Esophagus muscularis mucosa (tissue), 4 donors: ENCODE measurements around the gene EEPD1. TPM values are rescaled to one million over a fixed set of nuclear protein-coding genes. Genes with fewer than 3 reads are reported as not detected.

Experiments used
- DNase-seq: peaks from one replicate; pipeline ENCODE4 v3.0.0-alpha.2; 2017; ENCODE audit errors: extremely low spot score
- H3K27ac ChIP-seq, 4 donors: fragments of 200-600 bp; sonication (generic); replicated peaks in 1 of 4; 1 replicate in 3 of 4; 2 replicates in 1 of 4; pipeline ENCODE4 v1.5.1; 2016 to 2019; ENCODE audit warnings: mild to moderate bottlenecking in 1 of 4
- H3K27me3 ChIP-seq, 4 donors: fragments of 200-600 bp; sonication (generic); one replicate each; pipeline versions ENCODE4 v1.5.1 to v1.6.0; 2016 to 2019
- H3K36me3 ChIP-seq, 4 donors: fragments of 200-600 bp; sonication (generic); one replicate each; pipeline ENCODE4 v1.5.1; 2016 to 2019
- H3K4me1 ChIP-seq, 4 donors: fragments of 200-600 bp; sonication (generic); one replicate each; pipeline ENCODE4 v1.5.1; 2016 to 2019
- H3K4me3 ChIP-seq, 4 donors: fragments of 200-600 bp; sonication (generic); 1 replicate in 2 of 4; 2 replicates in 2 of 4; pipeline ENCODE4 v1.5.1; 2016 to 2019; ENCODE audit warnings: mild to moderate bottlenecking in 4 of 4, moderate library complexity in 1 of 4
- H3K9me3 ChIP-seq, 4 donors: fragments of 200-600 bp; sonication (generic); 1 replicate in 3 of 4; 2 replicates in 1 of 4; pipeline ENCODE4 v1.5.1; 2016 to 2019
- EP300 ChIP-seq: sonication (generic); formaldehyde crosslinking; IDR thresholded peaks from one replicate; pipeline ENCODE4 v1.6.1; 2017; ENCODE audit warnings: antibody characterized with exemption
- POLR2A ChIP-seq: fragments of 450-650 bp; IDR thresholded peaks from one replicate; pipeline ENCODE4 v1.6.1; 2017; ENCODE audit warnings: antibody characterized with exemption, moderate library complexity, mild to moderate bottlenecking, low read depth
- POLR2AphosphoS5 ChIP-seq, 2 donors: sonication (generic); formaldehyde crosslinking; IDR thresholded peaks; one replicate each; pipeline ENCODE4 v1.6.1; 2017; ENCODE audit warnings: antibody characterized with exemption in 2 of 2
- WGBS: methylation state at CpG from one replicate; pipeline ENCODE4 v1.1.5; 2018; 5-methylcytosine and 5-hydroxymethylcytosine counted together
- intact Hi-C: fragments of 100-400 bp; cut with DNase I; formaldehyde crosslinking; loops from one replicate; pipeline ENCODE4 v1.15.1; 2023
- total RNA-seq, 4 donors: library from RNA; depleted of rRNA; stranded (reverse); fragments of >200 nt; gene quantifications; one replicate each; pipeline versions ENCODE4 v1.1.0 to v1.2.1, GENCODE V29; 2016
- TF ChIP-seq, protein P1 (sequence below), 3 experiments: fragments of 200-600 bp in 2 of 3; fragments of 450-650 bp in 1 of 3; sonication (generic) in 2 of 3; IDR thresholded peaks; one replicate each; pipeline ENCODE4 v1.5.1; 2017 to 2019; ENCODE audit warnings: antibody characterized with exemption in 3 of 3, mild to moderate bottlenecking in 2 of 3, moderate library complexity in 1 of 3

EEPD1 gene
- total RNA-seq, 4 donors from 2014 or later = 18.7 to 27.9 (median 26.6) TPM

DNA sequence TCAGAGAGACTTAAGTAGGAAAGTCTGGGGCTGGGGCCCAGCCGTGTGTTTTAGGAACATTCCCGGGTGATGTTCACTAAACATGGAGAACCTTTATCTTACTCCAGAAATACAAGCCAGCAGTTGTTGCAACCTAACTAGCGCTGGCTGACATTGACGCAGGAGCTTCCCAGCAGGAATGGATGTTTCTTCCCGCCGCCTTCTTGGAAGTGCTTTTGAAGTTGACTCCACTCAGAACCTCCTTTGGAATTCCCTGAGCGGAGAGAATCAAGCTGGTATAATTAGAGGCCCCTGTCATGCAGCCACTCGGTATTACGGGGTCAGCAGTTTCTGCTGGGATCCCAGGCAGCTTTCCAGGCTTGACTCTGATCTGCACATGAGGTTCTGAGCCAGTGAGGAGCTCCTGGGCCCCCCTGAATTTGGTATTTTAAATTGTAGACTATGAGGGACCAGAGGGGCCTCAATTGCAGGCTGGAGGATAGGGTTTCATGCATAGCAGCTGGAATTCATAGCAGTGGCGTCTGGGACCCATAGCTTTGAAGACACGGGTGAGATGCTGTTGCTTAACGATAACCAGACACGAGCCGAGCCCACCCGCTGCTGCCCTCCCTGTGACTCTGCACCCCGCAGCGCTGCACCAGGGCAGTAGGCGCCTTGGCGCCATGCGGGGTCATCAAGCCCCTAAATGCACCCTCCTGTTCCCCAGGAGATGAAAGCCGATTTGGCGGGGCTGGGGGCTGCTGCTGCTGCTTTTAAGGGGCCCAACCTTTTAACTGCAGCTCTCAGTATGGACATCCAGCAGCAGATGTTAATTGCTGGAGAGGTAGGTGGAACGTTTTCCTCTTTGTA is 61.8 kb downstream of the EEPD1 start:
- H3K4me1 ChIP-seq = peaks cover 37 to 74% (median 67%) of the 10 kb centered on the region in 4 donors
- intact Hi-C loops = no loop called here
- peak overlapping the region; percentile 53 to 78 (median 62) for H3K27ac ChIP-seq
- no peak overlapping the region for H3K4me3 ChIP-seq
- WGBS = 51% methylated on average over 15 of the region's 23 CpGs
- TF ChIP-seq POLR2A (no peak), EP300 (peak; percentile 73), POLR2AphosphoS5 (IDR thresholded peaks at IDR 0.05) (peak in 1 of 2 donors; percentile 66)
- TF ChIP-seq, protein P1, sequence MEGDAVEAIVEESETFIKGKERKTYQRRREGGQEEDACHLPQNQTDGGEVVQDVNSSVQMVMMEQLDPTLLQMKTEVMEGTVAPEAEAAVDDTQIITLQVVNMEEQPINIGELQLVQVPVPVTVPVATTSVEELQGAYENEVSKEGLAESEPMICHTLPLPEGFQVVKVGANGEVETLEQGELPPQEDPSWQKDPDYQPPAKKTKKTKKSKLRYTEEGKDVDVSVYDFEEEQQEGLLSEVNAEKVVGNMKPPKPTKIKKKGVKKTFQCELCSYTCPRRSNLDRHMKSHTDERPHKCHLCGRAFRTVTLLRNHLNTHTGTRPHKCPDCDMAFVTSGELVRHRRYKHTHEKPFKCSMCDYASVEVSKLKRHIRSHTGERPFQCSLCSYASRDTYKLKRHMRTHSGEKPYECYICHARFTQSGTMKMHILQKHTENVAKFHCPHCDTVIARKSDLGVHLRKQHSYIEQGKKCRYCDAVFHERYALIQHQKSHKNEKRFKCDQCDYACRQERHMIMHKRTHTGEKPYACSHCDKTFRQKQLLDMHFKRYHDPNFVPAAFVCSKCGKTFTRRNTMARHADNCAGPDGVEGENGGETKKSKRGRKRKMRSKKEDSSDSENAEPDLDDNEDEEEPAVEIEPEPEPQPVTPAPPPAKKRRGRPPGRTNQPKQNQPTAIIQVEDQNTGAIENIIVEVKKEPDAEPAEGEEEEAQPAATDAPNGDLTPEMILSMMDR (IDR thresholded peaks at IDR 0.05) = no peak
- no peaks in the 10 kb centered on the region for H3K36me3 ChIP-seq
- no peak for DNase-seq
- no peaks in the 10 kb centered on the region for H3K9me3 ChIP-seq
- no peaks in the 10 kb centered on the region for H3K27me3 ChIP-seq

DNA sequence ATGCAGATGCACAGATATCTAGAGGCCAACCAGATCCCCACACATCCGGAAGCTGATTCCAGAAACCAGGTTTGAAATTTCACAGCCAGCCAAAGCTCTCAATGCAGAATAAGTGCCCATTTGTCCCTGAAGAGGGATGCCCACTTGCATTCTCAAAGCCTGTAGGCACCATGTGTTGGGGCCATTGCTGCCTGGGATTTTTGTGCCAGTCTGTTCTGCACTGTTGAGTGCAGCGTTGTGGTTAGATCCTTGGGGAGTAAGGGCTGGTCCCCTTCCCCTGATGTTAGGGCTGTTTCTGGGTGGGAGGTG is 62.4 kb downstream of the EEPD1 start:
- TF ChIP-seq POLR2AphosphoS5 (IDR thresholded peaks at IDR 0.05) = no peak
- TF ChIP-seq POLR2A = no peak
- TF ChIP-seq EP300 = no peak
- TF ChIP-seq, protein P1 (IDR thresholded peaks at IDR 0.05) = no peak
- WGBS = 88% methylated on average over 2 of the region's 2 CpGs
- intact Hi-C loops = no loop called here
- H3K27ac ChIP-seq = peak overlapping the region; percentile 53 to 78 (median 62)
- no peak overlapping the region for H3K4me3 ChIP-seq
- no peaks in the 10 kb centered on the region for H3K27me3 ChIP-seq
- no peaks in the 10 kb centered on the region for H3K36me3 ChIP-seq
- H3K9me3 ChIP-seq = no peaks in the 10 kb centered on the region
- peaks cover 32 to 68% (median 61%) of the 10 kb centered on the region in 4 donors for H3K4me1 ChIP-seq
- DNase-seq = no peak

DNA sequence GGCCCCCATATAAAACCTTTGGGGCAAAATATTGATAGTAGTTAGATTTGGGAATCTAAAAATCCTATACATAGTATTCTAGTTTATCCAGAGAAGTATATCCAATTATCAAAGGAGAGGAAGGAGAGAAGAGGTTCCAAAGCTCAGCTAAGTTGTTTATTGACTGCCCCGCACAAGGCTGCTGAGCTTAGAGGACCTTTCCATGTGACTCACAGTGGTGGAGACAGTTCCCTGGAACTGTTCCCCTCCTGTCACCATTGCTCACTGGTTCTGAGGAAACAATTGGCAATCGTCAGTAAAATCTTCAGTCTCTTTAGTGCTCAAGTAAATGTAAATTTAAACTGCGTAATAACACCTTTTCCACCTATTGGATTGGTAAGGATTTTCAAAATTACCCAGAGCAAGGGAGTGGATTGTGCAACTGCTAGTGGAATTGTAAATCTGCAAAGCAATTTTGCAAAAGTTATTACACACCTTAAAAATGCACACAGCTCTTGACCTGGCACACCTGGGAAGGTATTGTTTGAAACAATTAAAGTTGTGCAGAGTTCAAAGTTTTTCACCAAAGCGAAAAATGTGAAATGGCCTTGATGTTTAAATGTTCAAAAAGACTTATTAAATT is 63.1 kb downstream of the EEPD1 start:
- no peak for TF ChIP-seq EP300
- TF ChIP-seq, protein P1 (IDR thresholded peaks at IDR 0.05) = no peak
- peak; percentile 50 to 78 for TF ChIP-seq POLR2AphosphoS5 (IDR thresholded peaks at IDR 0.05)
- WGBS = 50% methylated on average over 4 of the region's 4 CpGs
- no peak for DNase-seq
- Histone ChIP-seq H3K9me3 (no peaks in the 10 kb centered on the region), H3K27ac (peak overlapping the region in 3 of 4 donors; percentile 55 to 78 (median 70)), H3K4me3 (no peak overlapping the region), H3K27me3 (no peaks in the 10 kb centered on the region), H3K4me1 (peaks cover 26 to 68% (median 60%) of the 10 kb centered on the region in 4 donors), H3K36me3 (no peaks in the 10 kb centered on the region)
- intact Hi-C loops = no loop called here

DNA sequence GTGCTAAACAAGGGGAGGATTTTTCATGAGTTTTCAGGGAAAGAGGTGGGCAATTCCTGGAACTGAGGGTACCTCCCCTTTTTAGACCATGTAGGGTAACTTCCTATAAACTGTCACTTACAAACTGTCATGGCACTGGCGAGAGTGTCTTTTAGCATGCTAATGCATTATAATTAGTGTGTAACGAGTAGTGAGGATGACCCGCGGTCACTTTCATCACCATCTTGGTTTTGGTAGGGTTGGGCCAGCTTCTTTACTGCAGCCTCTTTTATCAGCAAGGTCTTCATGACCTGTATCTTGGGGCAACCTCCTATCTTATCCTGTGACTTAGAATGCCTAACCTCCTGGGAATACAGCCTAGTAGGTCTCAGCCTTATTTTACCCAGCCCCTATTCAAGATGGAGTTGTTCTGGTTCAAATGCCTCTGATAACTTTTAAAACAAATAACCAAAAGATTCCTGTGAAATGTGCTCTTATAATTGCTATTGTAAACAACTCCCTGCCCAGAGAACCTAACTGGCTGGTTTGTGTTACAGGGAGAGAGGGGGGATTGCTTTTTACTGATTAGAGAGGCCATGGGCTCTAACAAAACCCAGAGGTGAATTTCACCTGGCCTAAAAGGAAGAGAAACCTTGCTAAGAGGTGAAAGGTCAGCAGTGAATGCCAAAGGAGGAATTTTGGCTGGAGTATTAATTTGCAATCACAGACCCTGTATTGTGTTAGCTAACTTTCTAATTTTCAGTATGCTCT is 64.3 kb downstream of the EEPD1 start:
- H3K4me1 ChIP-seq = peaks cover 26 to 62% (median 56%) of the 10 kb centered on the region in 4 donors
- no peak for DNase-seq
- no peaks in the 10 kb centered on the region for H3K36me3 ChIP-seq
- TF ChIP-seq, protein P1 (IDR thresholded peaks at IDR 0.05) = no peak
- no peak for TF ChIP-seq EP300
- TF ChIP-seq POLR2A = no peak
- no peak for TF ChIP-seq POLR2AphosphoS5 (IDR thresholded peaks at IDR 0.05)
- WGBS = 93% methylated on average over 4 of the region's 4 CpGs
- no peaks in the 10 kb centered on the region for H3K27me3 ChIP-seq
- intact Hi-C loops = no loop called here
- H3K9me3 ChIP-seq = no peaks in the 10 kb centered on the region
- H3K27ac ChIP-seq = peak overlapping the region in 1 of 4 donors; percentile 7
- H3K4me3 ChIP-seq = no peak overlapping the region
